Stimulated activated memory B cell treated with anti-CD40 and anti-IgM and Interleukin-4, amounts not matched to agents 10 μg/mL and 1 μg/mL and 100 μg/mL, for 72 hours (primary cell): Measurements from ENCODE around the gene PPP1R37.

Experiments used
- ATAC-seq: fragments of 150-1000 bp; cut with Tn5 transposase; 2 replicates; pipeline ENCODE4 v1.10.0; 2021
- H3K27ac Mint-ChIP-seq: one replicate; pipeline ENCODE4 v1.8.0; 2022; ENCODE audit warnings: mild to moderate bottlenecking, mixed read lengths
- H3K27me3 Mint-ChIP-seq: one replicate; pipeline ENCODE4 v1.8.0; 2022; ENCODE audit warnings: mixed read lengths
- H3K36me3 Mint-ChIP-seq: one replicate; pipeline ENCODE4 v1.8.0; 2022; ENCODE audit warnings: mixed read lengths
- H3K4me1 Mint-ChIP-seq: one replicate; pipeline ENCODE4 v1.8.0; 2022; ENCODE audit warnings: mixed read lengths
- H3K4me3 Mint-ChIP-seq: one replicate; pipeline ENCODE4 v1.8.0; 2022; ENCODE audit warnings: mild to moderate bottlenecking, moderate library complexity, mixed read lengths
- H3K9me3 Mint-ChIP-seq: one replicate; pipeline ENCODE4 v1.8.0; 2022; ENCODE audit warnings: mixed read lengths

PPP1R37 gene

DNA sequence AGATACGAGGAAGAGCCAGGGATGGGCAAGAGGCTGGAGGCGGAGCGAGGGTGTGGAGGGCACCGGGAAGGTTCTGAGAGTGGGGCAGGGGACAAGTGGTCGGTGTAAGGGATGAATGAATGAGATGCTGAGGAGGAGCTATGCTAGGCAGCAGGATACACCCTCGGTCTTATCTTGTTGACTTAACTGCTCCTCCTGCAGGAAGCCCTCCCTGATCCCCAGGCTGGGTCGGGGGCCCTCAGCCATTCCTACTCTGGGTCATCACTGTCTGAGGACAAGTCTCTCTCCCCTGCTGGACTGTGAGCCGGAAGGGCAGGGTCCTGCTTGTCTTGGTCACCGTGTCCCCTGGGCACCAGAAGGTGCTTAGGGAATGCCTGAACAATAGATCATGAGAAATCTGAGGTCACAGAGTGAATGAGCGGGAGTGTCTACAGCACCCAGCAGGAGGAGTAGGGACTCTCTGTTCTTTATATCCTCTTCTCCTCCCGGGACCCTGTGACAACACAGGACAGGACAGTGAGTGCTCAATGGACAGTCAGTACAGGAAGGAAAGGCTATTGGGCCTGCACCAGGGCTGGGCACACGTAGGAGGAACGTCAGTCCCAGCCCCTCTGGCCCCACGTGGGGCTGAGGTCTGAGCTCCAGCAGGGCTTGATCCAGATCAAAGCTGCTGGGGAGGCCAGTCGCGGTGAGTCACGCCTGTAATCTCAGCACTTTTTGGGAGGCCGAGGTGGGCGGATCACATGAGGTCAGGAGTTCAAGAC is 61.3 kb downstream of the PPP1R37 start:
- Mint-ChIP-seq H3K27ac (no peak overlapping the region), H3K4me3 (peak overlapping the region; percentile 9), H3K36me3 (no peaks in the 10 kb centered on the region), H3K27me3 (peaks cover 83% of the 10 kb centered on the region), H3K4me1 (peaks cover 32% of the 10 kb centered on the region), H3K9me3 (no peaks in the 10 kb centered on the region)
- no peak for ATAC-seq

- Mint-ChIP-seq H3K4me3 (no peak overlapping the region), H3K27me3 (peaks cover 98% of the 10 kb centered on the region), H3K27ac (no peak overlapping the region), H3K4me1 (peaks cover 38% of the 10 kb centered on the region), H3K36me3 (no peaks in the 10 kb centered on the region), H3K9me3 (no peaks in the 10 kb centered on the region)
- no peak for ATAC-seq
Measured at GRCh38 chr19:45156011-45156630, 63.1 kb downstream of the PPP1R37 start.

DNA sequence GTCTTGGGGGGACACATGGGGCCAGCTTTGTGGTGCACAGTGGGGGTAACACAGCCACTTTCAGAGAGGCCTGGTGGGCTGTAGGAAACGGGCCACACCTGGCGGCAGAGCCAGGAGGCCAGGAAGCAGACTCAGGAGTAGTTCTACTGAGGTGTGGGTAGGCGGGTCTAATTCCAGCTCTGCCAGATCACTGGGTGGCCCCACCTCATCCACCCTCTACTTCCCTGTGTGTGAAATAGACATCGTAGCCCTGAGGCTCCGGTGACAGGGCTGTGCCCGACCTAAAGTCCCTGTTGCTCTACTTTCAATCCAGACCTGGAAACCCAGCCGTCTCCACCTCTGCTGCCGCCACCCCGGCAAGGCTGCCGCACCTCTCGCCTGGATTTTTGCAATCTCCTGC is 63.8 kb downstream of the PPP1R37 start:
- no peaks in the 10 kb centered on the region for H3K36me3 Mint-ChIP-seq
- no peak overlapping the region for H3K27ac Mint-ChIP-seq
- H3K4me1 Mint-ChIP-seq, result peaks cover 35% of the 10 kb centered on the region
- no peak overlapping the region for H3K4me3 Mint-ChIP-seq
- H3K27me3 Mint-ChIP-seq, result peaks cover 98% of the 10 kb centered on the region
- ATAC-seq, result no peak
- no peaks in the 10 kb centered on the region for H3K9me3 Mint-ChIP-seq

- no peaks in the 10 kb centered on the region for H3K9me3 Mint-ChIP-seq
- H3K27me3 Mint-ChIP-seq, result peaks cover 81% of the 10 kb centered on the region
- no peaks in the 10 kb centered on the region for H3K36me3 Mint-ChIP-seq
- no peak overlapping the region for H3K4me3 Mint-ChIP-seq
- no peak for ATAC-seq
- H3K27ac Mint-ChIP-seq, result no peak overlapping the region
- H3K4me1 Mint-ChIP-seq, result peaks cover 23% of the 10 kb centered on the region
Measured at GRCh38 chr19:45158503-45159209, 65.7 kb downstream of the PPP1R37 start.

DNA sequence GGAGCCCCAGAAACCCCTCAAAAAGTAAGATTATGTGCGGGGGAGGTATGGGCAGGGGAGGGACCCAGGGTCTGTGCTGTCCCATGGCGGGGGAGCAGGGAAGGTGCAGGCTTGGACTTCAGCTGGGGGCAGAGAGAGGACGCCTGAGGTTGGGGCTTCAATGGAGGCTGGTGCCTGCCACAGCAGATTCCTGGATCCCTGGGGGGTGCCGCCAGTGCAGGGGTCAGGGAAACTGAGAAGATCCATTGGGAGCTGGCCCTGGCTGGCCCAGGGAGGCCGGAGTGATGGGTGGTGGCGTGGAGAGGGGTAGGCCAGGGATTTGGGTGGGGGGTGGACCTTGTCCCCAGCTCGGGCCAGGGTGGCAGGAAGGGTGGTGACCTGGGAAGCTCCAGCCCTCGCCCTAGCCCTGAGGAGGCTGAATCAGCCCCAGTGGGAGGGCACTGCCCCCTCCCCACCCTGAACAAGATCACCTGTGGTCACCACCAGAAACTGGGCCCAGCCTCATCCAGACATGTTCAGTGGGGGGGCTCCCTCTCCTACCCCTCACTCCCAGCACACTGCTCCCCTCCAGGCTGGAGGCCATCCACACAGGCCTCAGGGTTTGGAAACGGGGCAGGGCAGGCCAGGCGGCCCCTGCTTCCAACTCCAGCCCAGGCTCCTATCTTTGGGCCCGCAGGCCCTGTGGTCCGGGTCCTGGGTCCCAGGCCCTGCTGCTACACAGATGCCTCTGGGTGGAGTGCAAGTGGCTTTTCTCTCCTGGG is 66.4 kb downstream of the PPP1R37 start:
- Mint-ChIP-seq H3K4me1 (peaks cover 23% of the 10 kb centered on the region), H3K9me3 (no peaks in the 10 kb centered on the region), H3K27me3 (peaks cover 74% of the 10 kb centered on the region), H3K27ac (no peak overlapping the region), H3K36me3 (no peaks in the 10 kb centered on the region), H3K4me3 (no peak overlapping the region)
- ATAC-seq, result no peak

DNA sequence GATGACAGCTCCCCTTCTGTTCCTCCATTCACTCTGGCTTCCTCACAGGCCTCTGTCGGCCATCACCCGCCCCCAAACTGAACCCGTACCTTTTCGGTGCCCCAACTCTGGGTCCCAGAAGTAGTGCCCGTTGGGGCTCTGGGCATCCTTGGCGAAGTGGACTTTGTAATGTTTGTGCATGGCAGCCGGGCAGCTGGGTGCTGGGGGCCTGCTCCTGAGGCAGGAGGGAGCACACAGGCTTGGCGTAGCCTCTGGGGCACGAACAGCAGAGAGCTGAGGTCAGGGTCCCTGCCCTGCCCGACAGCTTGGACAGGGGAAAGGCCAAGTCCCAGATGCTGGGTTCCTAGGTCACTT is 67.0 kb downstream of the PPP1R37 start:
- no peak overlapping the region for H3K27ac Mint-ChIP-seq
- no peaks in the 10 kb centered on the region for H3K9me3 Mint-ChIP-seq
- H3K27me3 Mint-ChIP-seq, result peaks cover 69% of the 10 kb centered on the region
- H3K4me1 Mint-ChIP-seq, result peaks cover 28% of the 10 kb centered on the region
- H3K4me3 Mint-ChIP-seq, result no peak overlapping the region
- no peak for ATAC-seq
- H3K36me3 Mint-ChIP-seq, result no peaks in the 10 kb centered on the region

GRCh38 chr19:45160870-45161737 is 68.1 kb downstream of the PPP1R37 start, which contains the start of gene NKPD1:
Gene NKPD1 (minus strand): TSS chr19:45160982. CDS start chr19:45160150, 832 bp downstream.
- no peaks in the 10 kb centered on the region for H3K36me3 Mint-ChIP-seq
- H3K4me3 Mint-ChIP-seq, result no peak within 1 kb of the TSS
- ATAC-seq, result no peak
- peaks cover 57% of the 10 kb centered on the region for H3K27me3 Mint-ChIP-seq
- H3K27ac Mint-ChIP-seq, result no peak within 1 kb of the TSS
- H3K9me3 Mint-ChIP-seq, result no peaks in the 10 kb centered on the region
- peaks cover 35% of the 10 kb centered on the region for H3K4me1 Mint-ChIP-seq

- Mint-ChIP-seq H3K4me3 (no peak overlapping the region), H3K4me1 (peaks cover 35% of the 10 kb centered on the region), H3K27me3 (peaks cover 48% of the 10 kb centered on the region), H3K9me3 (no peaks in the 10 kb centered on the region), H3K36me3 (no peaks in the 10 kb centered on the region), H3K27ac (no peak overlapping the region)
- no peak for ATAC-seq
Measured at GRCh38 chr19:45161738-45162607, 69.0 kb downstream of the PPP1R37 start.

GRCh38 chr19:45162608-45163143 is 69.7 kb downstream of the PPP1R37 start:
- Mint-ChIP-seq H3K27ac (no peak overlapping the region), H3K4me3 (no peak overlapping the region), H3K36me3 (no peaks in the 10 kb centered on the region), H3K9me3 (no peaks in the 10 kb centered on the region), H3K4me1 (peaks cover 35% of the 10 kb centered on the region), H3K27me3 (peaks cover 41% of the 10 kb centered on the region)
- ATAC-seq, result no peak

GRCh38 chr19:45163156-45163555 is 70.2 kb downstream of the PPP1R37 start:
- no peaks in the 10 kb centered on the region for H3K9me3 Mint-ChIP-seq
- H3K27ac Mint-ChIP-seq, result peak overlapping the region; percentile 72
- no peak overlapping the region for H3K4me3 Mint-ChIP-seq

DNA sequence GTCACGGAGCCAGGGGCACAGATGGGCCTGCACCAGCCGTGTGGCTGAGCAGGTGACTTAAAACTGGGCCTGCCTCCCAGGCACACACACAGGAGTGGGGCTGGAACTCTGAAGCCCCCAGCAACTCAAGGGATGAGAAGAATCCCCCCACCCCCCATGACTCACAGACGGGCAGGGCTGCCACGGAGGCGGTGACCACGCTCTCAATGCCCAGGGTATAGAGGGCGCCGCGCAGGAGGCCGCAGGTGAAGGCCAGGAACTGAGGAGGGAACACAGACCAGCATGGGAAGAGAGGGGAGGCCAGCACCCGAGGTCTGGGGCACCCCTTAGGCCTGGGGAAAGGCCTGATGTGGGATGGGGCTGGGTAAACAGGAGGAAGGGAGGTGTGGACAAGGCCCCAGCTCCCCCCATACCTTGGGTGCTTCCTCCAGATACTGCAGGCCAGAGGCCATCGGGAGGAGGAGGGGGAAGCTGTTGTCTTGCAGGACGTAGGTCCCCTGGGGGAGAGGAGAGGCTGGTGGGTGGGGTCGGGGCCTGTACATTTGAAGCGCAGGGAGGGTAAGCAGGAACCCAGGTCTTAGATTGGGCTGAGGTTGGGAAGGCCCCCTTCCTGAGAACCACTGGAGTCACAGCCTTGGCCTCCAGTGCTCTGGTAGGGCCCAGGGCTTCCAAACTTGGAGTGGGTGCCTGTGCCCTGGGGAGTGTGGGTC is 70.9 kb downstream of the PPP1R37 start:
- Mint-ChIP-seq H3K4me3 (no peak overlapping the region), H3K27me3 (peaks cover 29% of the 10 kb centered on the region)

More at GRCh38 chr19:45163156-45163555, 70.2 kb downstream of the PPP1R37 start:
- ATAC-seq, result no peak
- Mint-ChIP-seq H3K4me1 (peaks cover 35% of the 10 kb centered on the region), H3K36me3 (no peaks in the 10 kb centered on the region), H3K27me3 (peaks cover 37% of the 10 kb centered on the region)

DNA sequence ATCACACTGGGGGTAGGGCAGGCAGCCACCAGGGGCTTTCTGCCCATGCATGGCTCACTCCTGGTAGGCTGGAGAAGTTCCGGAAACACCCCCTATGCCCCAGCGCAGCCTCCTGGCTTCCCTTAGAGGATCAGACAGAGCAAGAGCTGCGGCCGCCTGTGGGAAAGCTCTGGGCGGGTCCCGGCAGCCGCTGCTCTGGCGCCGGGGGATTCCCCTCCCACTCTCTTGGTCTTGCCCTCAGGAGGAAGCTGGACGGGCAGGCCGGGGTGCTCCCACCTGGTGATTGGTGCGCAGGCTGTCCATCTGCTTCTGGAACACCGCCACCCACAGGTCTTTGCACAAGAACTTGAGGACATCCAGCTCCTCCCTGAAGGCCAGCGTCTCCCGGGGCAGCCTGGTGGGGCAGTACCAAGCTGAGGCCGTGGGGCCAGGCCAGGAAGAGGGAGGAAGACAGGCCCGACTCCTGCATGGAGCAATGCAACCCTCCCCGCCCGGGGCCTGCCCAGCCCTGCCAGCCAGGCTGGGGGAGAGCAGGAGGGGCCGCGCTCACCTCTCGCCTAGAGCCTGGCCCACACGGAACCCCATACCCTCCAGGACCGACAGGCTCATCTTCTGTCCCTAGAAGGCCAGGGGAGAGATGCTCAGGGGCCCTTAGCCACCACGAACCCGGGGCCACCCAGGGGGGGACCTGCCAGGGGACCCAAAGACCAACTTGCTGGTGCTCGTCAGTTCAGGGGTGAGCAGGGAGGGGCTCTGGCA is 71.8 kb downstream of the PPP1R37 start:
- peak; percentile 90 for ATAC-seq
- Mint-ChIP-seq H3K9me3 (no peaks in the 10 kb centered on the region), H3K27me3 (peaks cover 21% of the 10 kb centered on the region), H3K36me3 (peaks cover 5% of the 10 kb centered on the region), H3K4me1 (peaks cover 29% of the 10 kb centered on the region), H3K27ac (peak overlapping the region; percentile 72), H3K4me3 (peak overlapping the region; percentile 7)

More for the DNA sequence above, 70.9 kb downstream of the PPP1R37 start:
- peak overlapping the region; percentile 72 for H3K27ac Mint-ChIP-seq
- no peaks in the 10 kb centered on the region for H3K9me3 Mint-ChIP-seq
- peaks cover 3% of the 10 kb centered on the region for H3K36me3 Mint-ChIP-seq
- ATAC-seq, result no peak
- peaks cover 31% of the 10 kb centered on the region for H3K4me1 Mint-ChIP-seq
